IMR-90 (cell line): ENCODE data around the gene TMEM163. TPM values are rescaled to one million over a fixed set of nuclear protein-coding genes. Genes with fewer than 3 reads are reported as not detected.

Source experiments
- ATAC-seq: fragments of 200-7000 bp; cut with Tn5 transposase; 2 replicates; pipeline ENCODE4 v1.9.1; 2020; ENCODE audit warnings: low read depth, mild to moderate bottlenecking, moderate library complexity
- BruUV-seq: library from RNA; stranded (reverse); fragments of 400-500 nt; replicated peaks from 2 replicates; lab custom pipeline; 2021; lab: Mats Ljungman, UMichigan
- CTCF ChIA-PET: fragments of 300-600 bp; formaldehyde crosslinking; extraction: SDS; loops from one replicate; lab custom pipeline; 2021; ENCODE audit warnings: antibody characterized with exemption; lab: Yijun Ruan, JAX
- POLR2A ChIA-PET: fragments of 300-600 bp; sonication (Branson Sonifier 250); formaldehyde crosslinking; loops from one replicate; lab custom pipeline; 2022; ENCODE audit warnings: antibody characterized with exemption; ENCODE audit not compliant: unreplicated experiment; lab: Charles Lee
- DNase-seq: peaks from one replicate; pipeline ENCODE4 v3.0.0; 2013
- H2AFZ ChIP-seq: replicated peaks from 2 replicates; pipeline ENCODE3; 2013; ENCODE audit warnings: low read length, mild to moderate bottlenecking; ENCODE audit not compliant: poor library complexity
- H2AK5ac ChIP-seq: 2 replicates; pipeline ENCODE4 v1.6.1; 2013; ENCODE audit warnings: low read depth, low read length, inconsistent platforms
- H2AK9ac ChIP-seq: replicated peaks from 2 replicates; pipeline ENCODE3; 2013; ENCODE audit warnings: mild to moderate bottlenecking, low read depth, low read length, moderate library complexity; ENCODE audit not compliant: poor library complexity
- H2BK120ac ChIP-seq: 2 replicates; pipeline ENCODE4 v1.6.1; 2013; ENCODE audit warnings: low read depth, low read length, inconsistent platforms
- H2BK15ac ChIP-seq: 3 replicates; pipeline ENCODE4 v1.6.1; 2013; ENCODE audit warnings: low read depth, low read length, inconsistent platforms
- H2BK20ac ChIP-seq: 2 replicates; pipeline ENCODE4 v1.6.1; 2013; ENCODE audit warnings: low read depth, mild to moderate bottlenecking, inconsistent platforms, low read length, moderate library complexity
- H2BK5ac ChIP-seq: 2 replicates; pipeline ENCODE4 v1.6.1; 2013; ENCODE audit warnings: mild to moderate bottlenecking, low read depth, low read length, inconsistent platforms; ENCODE audit not compliant: poor library complexity, severe bottlenecking
- H3K14ac ChIP-seq: replicated peaks from 2 replicates; pipeline ENCODE4 v1.6.1; 2013; ENCODE audit warnings: low read depth, low read length, inconsistent platforms
- H3K18ac ChIP-seq: 2 replicates; pipeline ENCODE4 v1.6.1; 2013; ENCODE audit warnings: low read depth, low read length, control low read depth
- H3K23ac ChIP-seq: 2 replicates; pipeline ENCODE4 v1.6.1; 2013; ENCODE audit warnings: low read depth, low read length, inconsistent platforms
- H3K27ac ChIP-seq: 2 replicates; pipeline ENCODE4 v1.5.1; 2013; ENCODE audit warnings: mild to moderate bottlenecking, control low read depth, low read length; ENCODE audit not compliant: insufficient read depth
- H3K27me3 ChIP-seq: 2 replicates; pipeline ENCODE4 v1.6.1; 2013; ENCODE audit warnings: low read length; ENCODE audit not compliant: control insufficient read depth, insufficient read depth
- H3K36me3 ChIP-seq: 2 replicates; pipeline ENCODE4 v1.6.1; 2013; ENCODE audit warnings: low read length, mixed read lengths; ENCODE audit not compliant: control insufficient read depth, insufficient read depth
- H3K4ac ChIP-seq: 2 replicates; pipeline ENCODE4 v1.6.1; 2013; ENCODE audit warnings: low read depth, low read length, inconsistent platforms
- H3K4me1 ChIP-seq: 2 replicates; pipeline ENCODE4 v1.6.1; 2013; ENCODE audit warnings: low read length, mixed read lengths; ENCODE audit not compliant: control insufficient read depth, insufficient read depth
- H3K4me2 ChIP-seq: 2 replicates; pipeline ENCODE4 v1.6.1; 2013; ENCODE audit warnings: low read depth, mild to moderate bottlenecking, control low read depth, low read length, moderate library complexity
- H3K4me3 ChIP-seq: 2 replicates; pipeline ENCODE4 v1.5.1; 2013; ENCODE audit warnings: low read depth, mild to moderate bottlenecking, control low read depth, low read length, moderate library complexity; ENCODE audit not compliant: insufficient read depth
- H3K56ac ChIP-seq: 2 replicates; pipeline ENCODE4 v1.6.1; 2013; ENCODE audit warnings: low read length, inconsistent platforms; ENCODE audit not compliant: insufficient read depth; ENCODE audit errors: extremely low read depth
- H3K79me1 ChIP-seq, 2 experiments: 2 replicates each; pipeline ENCODE4 v1.6.1; 2013; ENCODE audit warnings: low read length in 2 of 2, inconsistent platforms in 1 of 2, low read depth in 1 of 2
- H3K9ac ChIP-seq: 2 replicates; pipeline ENCODE4 v1.6.1; 2013; ENCODE audit warnings: low read depth, low read length, control low read depth
- H3K9me1 ChIP-seq: 2 replicates; pipeline ENCODE4 v1.6.1; 2013; ENCODE audit warnings: low read length, inconsistent platforms; ENCODE audit not compliant: insufficient read depth
- H3K9me3 ChIP-seq: 2 replicates; pipeline ENCODE4 v1.6.1; 2013; ENCODE audit warnings: low read length; ENCODE audit not compliant: control insufficient read depth, insufficient read depth
- H4K20me1 ChIP-seq: 2 replicates; pipeline ENCODE4 v1.6.1; 2013; ENCODE audit warnings: low read length, inconsistent platforms; ENCODE audit not compliant: insufficient read depth
- H4K5ac ChIP-seq: 2 replicates; pipeline ENCODE4 v1.6.1; 2013; ENCODE audit warnings: mild to moderate bottlenecking, low read depth, low read length, control low read depth
- H4K8ac ChIP-seq, 2 experiments: 2 replicates each; pipeline ENCODE4 v1.6.1; 2013; ENCODE audit warnings: low read depth in 2 of 2, low read length in 2 of 2, control low read depth in 1 of 2, inconsistent platforms in 1 of 2
- H4K91ac ChIP-seq: 2 replicates; pipeline ENCODE4 v1.6.1; 2013; ENCODE audit warnings: low read depth, low read length, inconsistent platforms; ENCODE audit not compliant: insufficient read depth
- BHLHE40 ChIP-seq: fragments of 150-350 bp; IDR thresholded peaks from 2 replicates; pipeline ENCODE4 v1.6.1; 2016; ENCODE audit warnings: mild to moderate bottlenecking, low read depth, low read length
- POLR2A ChIP-seq: IDR thresholded peaks from 2 replicates; pipeline ENCODE4 v1.6.1; 2012; ENCODE audit warnings: mild to moderate bottlenecking, low read depth, low read length
- RAD21 ChIP-seq: IDR thresholded peaks from 2 replicates; pipeline ENCODE4 v1.6.1; 2012; ENCODE audit warnings: low read length, improper control_type of control experiment
- WGBS, 2 experiments: methylation state at CpG; one replicate each; pipeline versions ENCODE4 v1.1.5 to v1.1.7; 2013; ENCODE audit warnings: missing lambda C conversion rate in 2 of 2; ENCODE audit not compliant: insufficient read length in 1 of 2; ENCODE audit errors: extremely low coverage in 2 of 2; 5-methylcytosine and 5-hydroxymethylcytosine counted together
- dilution Hi-C: fragments of 300-500 bp; cut with HindIII; formaldehyde crosslinking; loops from one replicate; pipeline ENCODE4 v1.14.3; 2018; ENCODE audit warnings: low sequenced_read_pairs; ENCODE audit not compliant: unreplicated experiment
- in situ Hi-C: fragments of 300-500 bp; cut with MboI; formaldehyde crosslinking; loops from 3 replicates; pipeline ENCODE4 v1.14.3; 2019; ENCODE audit warnings: low sequenced_read_pairs, inconsistent platforms, mixed read lengths
- intact Hi-C: fragments of 100-400 bp; cut with micrococcal nuclease; formaldehyde crosslinking; loops from 2 replicates; pipeline ENCODE4 v1.10.0; 2022
- polyA plus RNA-seq, 3 experiments: library from polyadenylated mRNA; depleted of rRNA; stranded (reverse); fragments of >200 nt; gene quantifications; 2 replicates each; pipeline ENCODE4 v1.2.3, GENCODE V29; 2012; ENCODE audit warnings: low replicate concordance in 1 of 3
- total RNA-seq: library from RNA; depleted of rRNA; stranded (reverse); fragments of >200 nt; gene quantifications from 2 replicates; pipeline ENCODE4 v1.2.3, GENCODE V29; 2012
- TF ChIP-seq, protein P1 (sequence below): conservative IDR thresholded peaks from 2 replicates; pipeline ENCODE4 v1.5.1; 2012; ENCODE audit warnings: mild to moderate bottlenecking, low read depth, low read length, improper control_type of control experiment

TMEM163 gene
- total and polyA plus RNA-seq, 2 of the 4 experiments (the other 2 are of a cell fraction): not detected

DNA sequence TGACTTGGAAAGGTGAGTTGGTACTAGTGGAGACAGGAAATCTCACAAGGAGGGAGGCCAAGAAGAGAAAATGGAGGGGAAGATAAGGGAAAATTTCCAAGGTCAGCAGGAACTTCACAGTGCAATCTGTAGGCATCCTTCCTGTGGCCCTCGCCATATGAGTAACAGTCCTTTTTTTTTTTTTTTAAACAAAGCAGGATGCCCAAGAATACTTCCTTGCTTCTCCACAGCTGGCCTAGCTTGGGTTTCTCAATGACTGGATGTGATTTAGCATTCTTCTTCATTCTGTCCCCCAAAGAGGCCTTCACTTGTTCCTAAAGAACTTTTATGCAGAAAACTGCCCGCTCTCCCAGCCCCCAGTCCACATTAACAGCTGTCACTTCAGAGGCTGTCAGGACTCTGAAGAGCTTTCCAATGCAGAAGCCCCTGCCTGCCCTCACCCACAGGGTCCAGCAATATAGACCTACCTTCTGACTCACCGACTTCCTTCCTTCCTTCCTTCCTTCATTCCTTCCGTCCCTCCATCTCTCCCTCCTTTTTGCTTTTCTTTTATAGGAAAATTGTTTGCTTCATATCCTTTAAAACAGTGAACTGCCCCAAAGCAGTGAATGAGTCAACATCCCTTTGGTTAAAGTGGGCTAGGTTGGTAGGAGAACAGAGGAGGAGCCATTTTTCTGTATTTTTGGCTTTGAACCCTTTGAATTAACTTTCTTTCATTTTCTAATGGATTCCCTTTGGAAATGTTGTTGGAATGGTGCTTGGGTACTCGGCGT is 292.9 kb downstream of the TMEM163 start:
- ChIA-PET CTCF (interaction anchor here (0.7 kb wide), 1 partner anchor 11 kb away, joined by 3 read pairs; no protein-coding TSS in a partner anchor), POLR2A (no interaction called here)
- DNase-seq: peak; percentile 21

More for the DNA sequence above, 292.9 kb downstream of the TMEM163 start:
- TF ChIP-seq POLR2A (no peak), RAD21 (no peak), BHLHE40 (no peak)
- TF ChIP-seq, protein P1, sequence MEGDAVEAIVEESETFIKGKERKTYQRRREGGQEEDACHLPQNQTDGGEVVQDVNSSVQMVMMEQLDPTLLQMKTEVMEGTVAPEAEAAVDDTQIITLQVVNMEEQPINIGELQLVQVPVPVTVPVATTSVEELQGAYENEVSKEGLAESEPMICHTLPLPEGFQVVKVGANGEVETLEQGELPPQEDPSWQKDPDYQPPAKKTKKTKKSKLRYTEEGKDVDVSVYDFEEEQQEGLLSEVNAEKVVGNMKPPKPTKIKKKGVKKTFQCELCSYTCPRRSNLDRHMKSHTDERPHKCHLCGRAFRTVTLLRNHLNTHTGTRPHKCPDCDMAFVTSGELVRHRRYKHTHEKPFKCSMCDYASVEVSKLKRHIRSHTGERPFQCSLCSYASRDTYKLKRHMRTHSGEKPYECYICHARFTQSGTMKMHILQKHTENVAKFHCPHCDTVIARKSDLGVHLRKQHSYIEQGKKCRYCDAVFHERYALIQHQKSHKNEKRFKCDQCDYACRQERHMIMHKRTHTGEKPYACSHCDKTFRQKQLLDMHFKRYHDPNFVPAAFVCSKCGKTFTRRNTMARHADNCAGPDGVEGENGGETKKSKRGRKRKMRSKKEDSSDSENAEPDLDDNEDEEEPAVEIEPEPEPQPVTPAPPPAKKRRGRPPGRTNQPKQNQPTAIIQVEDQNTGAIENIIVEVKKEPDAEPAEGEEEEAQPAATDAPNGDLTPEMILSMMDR: no peak
- Histone ChIP-seq H3K36me3 (peaks cover 46% of the 10 kb centered on the region), H4K91ac (no peak overlapping the region), H3K9me1 (peaks cover 18% of the 10 kb centered on the region), H4K8ac (no peak overlapping the region), H3K79me1 (peaks cover 0 to 18% of the 10 kb centered on the region in 2 experiments; a peak in 3 of 4 replicates), H3K4me2 (no peak overlapping the region), H2AK9ac (no peak overlapping the region), H3K4me1 (peaks cover 4% of the 10 kb centered on the region), H4K20me1 (no peaks in the 10 kb centered on the region; the same call in 1 of the 2 replicates), H2BK20ac (no peak overlapping the region), H2AFZ (no peak overlapping the region), H2BK5ac (no peak overlapping the region), H3K27ac (no peak overlapping the region), H3K23ac (no peak overlapping the region), H3K9me3 (no peaks in the 10 kb centered on the region), H3K9ac (no peak overlapping the region), H4K5ac (no peak overlapping the region), H3K4me3 (no peak overlapping the region), H3K18ac (no peak overlapping the region), H2BK120ac (no peak overlapping the region), H3K14ac (no peak overlapping the region; the same call in 1 of the 2 replicates), H2AK5ac (no peak overlapping the region), H2BK15ac (no peak overlapping the region), H3K4ac (no peak overlapping the region), H3K56ac (no peak overlapping the region), H3K27me3 (no peaks in the 10 kb centered on the region)
- no peak for ATAC-seq
- in situ Hi-C loops: no loop called here
- intact Hi-C loops: no loop called here
- dilution Hi-C loops: no loop called here
- no TSS peak for BruUV-seq
- WGBS, 2 experiments: 100% methylated on average over 1 to 2 of the region's 6 CpGs
